GM15510 (cell line): ENCODE measurements around the gene CHRNA3.

Experiments used
- POLR2A ChIP-seq: IDR thresholded peaks from 3 replicates; pipeline ENCODE4 v1.6.1; 2011; ENCODE audit warnings: borderline replicate concordance; ENCODE audit not compliant: insufficient read length; ENCODE audit errors: extremely low read depth

The CHRNA3 gene

GRCh38 chr15:78563092-78563491 is 57.7 kb downstream of the CHRNA3 start:
- no peak for TF ChIP-seq POLR2A

- no peak for TF ChIP-seq POLR2A
Measured at GRCh38 chr15:78561490-78561889, 59.3 kb downstream of the CHRNA3 start.

- no peak for TF ChIP-seq POLR2A
Measured at GRCh38 chr15:78552597-78552996, 68.2 kb downstream of the CHRNA3 start.

DNA sequence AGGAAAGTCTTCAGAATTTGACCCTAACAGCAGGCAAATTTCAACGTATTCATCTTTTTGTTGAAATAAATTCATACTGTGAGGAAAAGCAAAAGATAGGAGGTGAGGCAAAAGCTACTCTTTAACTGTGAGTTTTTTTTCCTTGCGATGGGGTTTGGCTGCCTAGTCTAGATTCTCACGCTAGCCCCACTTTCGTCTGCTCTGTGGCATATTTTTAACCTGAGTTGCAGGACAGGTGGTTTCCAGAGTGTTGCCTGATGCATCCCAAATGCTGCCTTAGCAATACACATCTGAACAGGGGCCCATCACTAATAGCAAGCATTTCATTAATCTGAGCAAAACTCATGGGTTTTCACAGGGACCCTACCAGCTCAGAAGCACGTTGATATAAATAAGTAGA is 68.9 kb downstream of the CHRNA3 start:
- TF ChIP-seq POLR2A: no peak

DNA sequence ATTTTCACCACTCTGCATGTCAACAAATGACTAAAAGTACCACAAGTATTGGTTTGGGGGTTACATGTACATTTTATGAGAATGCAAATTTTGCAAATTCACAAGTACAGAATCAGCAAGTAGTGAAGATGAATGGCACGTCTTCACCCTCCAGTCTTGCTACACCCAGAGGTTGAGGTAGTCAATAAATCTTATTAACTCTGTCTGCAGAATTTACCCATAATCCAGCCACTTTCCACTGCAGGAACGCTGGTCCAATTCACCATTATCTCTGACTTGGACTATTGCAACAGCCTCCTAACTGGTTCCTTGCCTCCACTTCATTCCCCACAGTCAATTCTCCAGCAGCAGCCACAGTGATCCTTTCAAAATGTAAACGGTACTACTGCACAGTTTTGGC is 70.0 kb downstream of the CHRNA3 start:
- TF ChIP-seq POLR2A: no peak

- TF ChIP-seq POLR2A: no peak
Measured at GRCh38 chr15:78550194-78550593, 70.6 kb downstream of the CHRNA3 start.
